Duodenal mucosa (tissue), 2 donors: ENCODE results near the gene TST.
"Not testable (repeated sequence)": the region's sequence is repeated elsewhere in the genome, so short reads cannot be mapped to it uniquely, and the experiment has no call there.

Experiments used
- H3K27ac ChIP-seq: one replicate; pipeline ENCODE4 v1.7.0; 2013; ENCODE audit warnings: low read depth, low read length
- H3K27me3 ChIP-seq, 2 donors: one replicate each; pipeline ENCODE4 v1.7.0; 2013; ENCODE audit warnings: low read length in 2 of 2, control low read depth in 1 of 2; ENCODE audit not compliant: insufficient read depth in 2 of 2, control insufficient read depth in 1 of 2
- H3K36me3 ChIP-seq, 2 donors: one replicate each; pipeline ENCODE4 v1.7.0; 2013; ENCODE audit warnings: low read length in 2 of 2, control low read depth in 1 of 2; ENCODE audit not compliant: insufficient read depth in 2 of 2, control insufficient read depth in 1 of 2
- H3K4me1 ChIP-seq, 2 donors: one replicate each; pipeline ENCODE4 v1.7.0; 2013; ENCODE audit warnings: low read length in 2 of 2, control low read depth in 1 of 2; ENCODE audit not compliant: insufficient read depth in 2 of 2, control insufficient read depth in 1 of 2
- H3K4me3 ChIP-seq, 2 donors: one replicate each; pipeline ENCODE4 v1.7.0; 2013; ENCODE audit warnings: low read length in 2 of 2, low read depth in 1 of 2
- H3K9ac ChIP-seq, 2 donors: one replicate each; pipeline ENCODE4 v1.7.0; 2013; ENCODE audit warnings: low read length in 2 of 2, low read depth in 1 of 2
- H3K9me3 ChIP-seq, 2 donors: one replicate each; pipeline ENCODE4 v1.7.0; 2013; ENCODE audit warnings: low read length in 2 of 2, control low read depth in 1 of 2; ENCODE audit not compliant: control insufficient read depth in 1 of 2

Gene TST

DNA sequence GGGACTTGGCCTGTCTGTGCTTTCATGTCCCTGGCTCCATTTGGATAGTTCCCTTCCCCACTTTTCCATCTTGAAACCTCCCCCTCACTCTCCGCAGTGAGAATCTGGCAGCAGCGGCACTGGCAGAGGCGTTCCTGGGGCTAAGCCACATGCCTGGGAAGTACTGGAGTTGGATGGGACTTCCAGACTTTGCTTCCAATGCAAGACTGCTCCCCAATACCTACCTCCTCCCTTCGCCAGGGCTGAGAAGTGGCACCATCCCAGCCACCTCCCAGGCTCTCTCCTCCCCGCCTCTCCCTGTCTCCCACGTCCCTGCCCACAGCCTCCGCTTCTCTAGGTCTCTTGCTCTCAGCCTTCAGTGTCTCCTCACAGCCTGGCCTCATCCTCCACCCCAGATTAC, 16.6 kb downstream of the TST start:
- H3K4me1 ChIP-seq = peaks cover 0 to 5% of the 10 kb centered on the region in 2 donors
- H3K27ac ChIP-seq = no peak overlapping the region
- H3K36me3 ChIP-seq = no peaks in the 10 kb centered on the region
- no peaks in the 10 kb centered on the region for H3K27me3 ChIP-seq
- H3K9me3 ChIP-seq = peaks cover 0 to 2% of the 10 kb centered on the region in 2 donors
- H3K9ac ChIP-seq = no peak overlapping the region
- H3K4me3 ChIP-seq = no peak overlapping the region

DNA sequence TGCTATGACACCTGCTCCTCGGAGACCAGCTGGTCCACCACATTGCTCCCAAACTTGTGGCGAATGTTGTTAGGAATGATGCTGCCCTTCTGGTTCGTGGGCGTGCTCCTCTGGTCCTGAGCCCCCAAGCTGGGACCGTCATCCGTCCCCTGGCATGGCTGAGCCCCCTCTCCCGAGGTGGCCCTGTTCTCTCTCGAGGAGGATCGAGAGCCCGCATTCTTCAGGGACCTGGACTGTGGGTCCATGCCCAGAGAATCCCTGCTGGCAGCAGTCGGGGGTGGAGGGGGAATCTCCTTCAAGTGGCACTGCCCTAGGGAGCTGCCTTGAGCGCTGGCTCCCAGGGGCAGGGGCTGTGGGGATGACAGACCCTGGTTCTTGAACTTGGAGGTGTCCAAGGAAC, 17.4 kb downstream of the TST start:
- no peak overlapping the region for H3K9ac ChIP-seq
- no peak overlapping the region for H3K4me3 ChIP-seq
- no peaks in the 10 kb centered on the region for H3K36me3 ChIP-seq
- peaks cover 0 to 5% of the 10 kb centered on the region in 2 donors for H3K4me1 ChIP-seq
- peaks cover 0 to 2% of the 10 kb centered on the region in 2 donors for H3K9me3 ChIP-seq
- H3K27ac ChIP-seq = no peak overlapping the region
- H3K27me3 ChIP-seq = no peaks in the 10 kb centered on the region

DNA sequence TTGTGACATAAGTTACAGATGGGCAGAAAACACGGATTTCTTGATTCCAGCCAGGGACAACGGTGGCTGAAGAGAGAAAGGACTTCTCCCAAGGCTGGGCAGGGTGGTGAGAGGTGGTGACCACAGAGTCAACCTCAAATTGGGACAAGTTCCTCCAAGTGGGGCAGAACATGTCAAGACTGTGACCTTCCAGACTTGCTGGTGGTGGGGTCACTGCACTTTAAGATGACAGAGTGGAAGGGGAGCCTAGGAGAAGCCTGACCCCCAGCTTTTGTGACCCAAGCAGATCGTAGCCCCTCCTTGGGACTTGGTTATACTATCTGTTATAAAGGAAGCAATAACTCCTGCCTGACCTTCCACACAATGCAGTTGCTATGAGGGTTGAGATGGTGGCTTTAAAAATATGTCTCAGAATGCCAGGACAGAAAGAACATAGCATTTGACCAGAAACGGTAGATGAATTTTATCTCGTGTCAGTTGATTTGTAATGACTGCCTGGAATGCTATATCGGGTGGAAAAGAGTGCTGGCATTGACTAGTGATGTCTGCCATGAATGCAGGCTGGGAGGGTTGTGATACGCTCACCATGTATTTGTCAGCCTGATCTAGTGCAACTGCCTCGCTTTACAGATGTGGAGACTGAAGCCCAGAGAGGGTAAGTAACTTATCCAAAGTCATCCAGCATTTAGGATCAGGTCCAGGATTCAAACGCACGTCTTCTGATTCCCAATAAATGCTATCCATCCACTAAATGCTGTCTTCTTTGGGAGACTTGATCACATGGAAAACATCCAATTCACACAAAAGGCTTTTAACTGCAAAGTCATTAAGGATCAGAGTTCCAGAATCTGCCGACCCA, 18.3 kb downstream of the TST start:
- peaks cover 0 to 5% of the 10 kb centered on the region in 2 donors for H3K4me1 ChIP-seq
- no peak overlapping the region for H3K27ac ChIP-seq
- no peak overlapping the region for H3K9ac ChIP-seq
- H3K4me3 ChIP-seq = no peak overlapping the region
- H3K27me3 ChIP-seq = no peaks in the 10 kb centered on the region
- no peaks in the 10 kb centered on the region for H3K36me3 ChIP-seq
- H3K9me3 ChIP-seq = peaks cover 0 to 2% of the 10 kb centered on the region in 2 donors

DNA sequence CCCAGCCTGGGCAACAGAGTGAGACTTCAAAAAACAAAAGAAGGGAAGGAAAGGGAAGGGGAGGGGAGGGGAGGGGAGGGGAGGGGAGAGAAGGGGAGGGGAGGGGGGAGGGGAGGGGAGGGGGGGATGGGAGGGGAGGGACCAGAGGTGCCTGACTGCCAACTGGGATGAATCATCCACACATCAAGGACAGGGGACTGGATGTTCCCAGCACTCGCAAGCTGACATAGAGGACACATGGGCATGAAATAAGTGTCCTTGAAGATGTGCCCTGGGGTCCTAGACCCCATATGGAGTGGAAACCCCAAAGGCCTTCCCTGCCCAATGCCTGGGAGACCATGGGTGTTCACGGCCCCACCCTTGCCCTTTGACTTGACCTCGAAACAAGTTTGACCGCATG, 19.8 kb downstream of the TST start:
- no peaks in the 10 kb centered on the region for H3K27me3 ChIP-seq
- H3K9me3 ChIP-seq = no peaks in the 10 kb centered on the region

DNA sequence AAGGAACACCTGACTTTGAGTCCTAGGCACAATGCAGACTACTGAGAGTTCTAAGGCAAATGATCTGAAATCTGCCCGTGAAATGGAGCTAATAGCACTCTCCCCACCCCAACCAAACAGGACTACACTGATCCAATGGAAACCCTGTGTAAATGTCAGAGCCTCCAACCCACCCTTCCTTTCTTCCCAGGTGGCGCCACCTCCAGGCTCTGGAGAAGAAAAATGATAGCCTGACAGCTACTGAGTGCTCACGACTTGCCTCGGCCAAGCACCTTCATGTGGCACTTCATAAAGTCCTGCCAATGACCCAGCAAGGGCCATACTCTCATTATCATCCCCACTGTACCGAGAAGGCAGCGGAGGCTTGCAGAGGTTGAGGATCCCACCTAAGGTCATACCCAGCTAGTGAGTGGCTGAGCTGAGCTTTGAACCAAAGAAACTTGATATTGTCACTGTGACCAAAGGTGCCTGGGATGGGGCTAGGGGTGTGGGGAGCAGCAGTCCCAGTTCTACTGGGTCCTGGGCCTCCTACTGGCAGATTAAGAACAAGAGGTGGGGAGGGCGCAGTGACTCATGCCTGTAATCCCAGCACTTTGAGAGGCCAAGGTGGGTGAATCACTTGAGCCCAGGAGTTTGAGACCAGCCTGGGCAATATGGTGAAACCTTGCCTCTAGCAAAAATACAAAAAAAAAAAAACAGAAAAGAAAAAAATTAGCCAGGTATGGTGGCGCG, 20.5 kb downstream of the TST start:
- H3K4me1 ChIP-seq = peaks cover 0 to 5% of the 10 kb centered on the region in 2 donors
- H3K9ac ChIP-seq = no peak overlapping the region
- H3K27ac ChIP-seq = no peak overlapping the region
- H3K27me3 ChIP-seq = no peaks in the 10 kb centered on the region
- no peaks in the 10 kb centered on the region for H3K36me3 ChIP-seq
- H3K9me3 ChIP-seq = no peaks in the 10 kb centered on the region
- no peak overlapping the region for H3K4me3 ChIP-seq

More for the DNA sequence above, 19.8 kb downstream of the TST start:
- Histone ChIP-seq H3K4me3 (no peak overlapping the region), H3K27ac (no peak overlapping the region), H3K4me1 (peaks cover 0 to 5% of the 10 kb centered on the region in 2 donors), H3K9ac (no peak overlapping the region), H3K36me3 (no peaks in the 10 kb centered on the region)

DNA sequence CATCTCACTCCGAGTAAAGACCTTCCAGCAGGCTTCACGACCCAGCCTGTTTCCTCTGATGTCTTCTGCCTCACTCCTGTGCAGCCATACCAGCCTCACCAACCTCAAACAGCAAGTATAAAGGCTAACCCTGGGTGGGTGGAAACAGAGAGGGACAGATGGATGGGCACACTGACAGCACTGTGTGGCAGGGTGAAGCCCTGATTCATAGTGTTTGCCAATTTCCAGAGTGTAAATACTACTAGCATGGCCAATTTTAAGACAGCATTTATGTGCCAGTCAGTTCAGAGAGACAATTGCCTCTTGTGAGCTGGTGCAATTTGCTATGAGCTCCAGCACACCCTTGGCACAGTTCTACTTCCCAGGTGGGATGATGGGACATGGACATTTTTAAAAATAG, 21.5 kb downstream of the TST start:
- no peaks in the 10 kb centered on the region for H3K27me3 ChIP-seq
- H3K9ac ChIP-seq = no peak overlapping the region
- H3K4me1 ChIP-seq = peaks cover 0 to 5% of the 10 kb centered on the region in 2 donors
- no peaks in the 10 kb centered on the region for H3K9me3 ChIP-seq
- no peak overlapping the region for H3K27ac ChIP-seq
- H3K36me3 ChIP-seq = no peaks in the 10 kb centered on the region
- H3K4me3 ChIP-seq = no peak overlapping the region

DNA sequence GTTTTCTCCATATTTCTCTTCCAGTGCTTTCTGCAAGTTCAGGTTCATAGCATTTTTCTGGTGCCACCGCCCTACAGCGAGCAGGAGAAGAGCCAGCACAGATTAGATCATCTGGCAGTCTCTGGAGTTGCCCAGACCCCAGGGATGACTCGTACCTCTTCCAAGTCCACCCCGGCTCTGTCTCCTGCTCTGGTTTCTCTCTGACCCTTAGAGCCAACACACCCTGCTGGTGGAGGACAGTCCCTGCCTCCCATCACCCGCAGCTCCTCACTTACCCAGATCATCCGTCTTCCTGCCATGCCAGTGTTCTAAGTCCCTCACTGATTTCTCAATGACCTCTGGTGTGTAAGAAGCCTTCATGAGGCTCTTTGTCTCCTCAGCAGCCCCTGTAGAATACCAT, 28.0 kb downstream of the TST start:
- Histone ChIP-seq H3K27ac (no peak overlapping the region), H3K36me3 (no peaks in the 10 kb centered on the region), H3K9ac (no peak overlapping the region), H3K4me3 (no peak overlapping the region), H3K9me3 (peaks cover under 1 to 4% of the 10 kb centered on the region in 2 donors), H3K27me3 (peaks cover 7 to 19% of the 10 kb centered on the region in 2 donors), H3K4me1 (no peaks in the 10 kb centered on the region)

DNA sequence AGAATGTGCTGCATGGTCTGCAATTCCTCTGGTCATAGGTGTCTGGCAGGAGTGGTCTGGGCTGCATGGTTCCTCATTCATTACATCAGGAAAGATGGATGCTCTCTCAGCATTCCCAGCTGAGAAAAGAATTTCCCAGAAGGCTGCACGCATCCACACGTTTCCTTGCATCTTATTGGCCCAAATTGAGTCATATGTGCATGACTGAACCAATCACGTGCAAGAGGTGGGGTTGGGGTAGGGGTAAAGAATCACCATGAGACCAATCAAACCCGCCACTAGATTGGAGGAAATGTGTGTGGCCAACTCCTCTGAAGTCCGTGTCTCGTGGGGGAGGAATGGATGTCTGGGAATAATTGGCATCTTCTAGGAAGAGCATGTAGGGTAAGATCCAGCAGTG, 28.8 kb downstream of the TST start:
- Histone ChIP-seq H3K27me3 (peaks cover 7 to 19% of the 10 kb centered on the region in 2 donors), H3K4me3 (no peak overlapping the region), H3K9me3 (peaks cover 6 to 11% of the 10 kb centered on the region in 2 donors), H3K27ac (no peak overlapping the region), H3K4me1 (no peaks in the 10 kb centered on the region), H3K9ac (no peak overlapping the region), H3K36me3 (no peaks in the 10 kb centered on the region)

DNA sequence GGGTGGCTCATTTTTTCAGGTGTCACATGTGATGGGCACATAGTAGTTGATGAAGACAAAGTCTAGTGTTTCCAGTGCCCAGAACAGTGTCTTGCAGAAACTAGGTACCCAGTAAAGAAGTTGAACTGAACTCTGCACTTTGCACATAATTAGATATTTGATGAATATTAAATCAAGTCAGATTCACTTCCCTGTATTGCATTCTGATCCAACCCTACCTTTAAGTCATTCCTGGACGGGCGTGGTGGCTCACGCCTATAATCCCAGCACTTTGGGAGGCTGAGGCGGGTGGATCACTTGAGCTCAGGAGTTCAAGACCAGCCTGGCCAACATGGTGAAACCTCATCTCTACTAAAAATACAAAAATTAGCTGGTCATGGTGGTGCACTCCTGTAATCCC, 30.2 kb downstream of the TST start:
- Histone ChIP-seq H3K9me3 (peaks cover 6 to 11% of the 10 kb centered on the region in 2 donors), H3K27me3 (peaks cover 7 to 19% of the 10 kb centered on the region in 2 donors)
- H3K4me1 ChIP-seq, H3K27ac ChIP-seq, H3K36me3 ChIP-seq, H3K4me3 ChIP-seq, H3K9ac ChIP-seq: not testable (repeated sequence)

DNA sequence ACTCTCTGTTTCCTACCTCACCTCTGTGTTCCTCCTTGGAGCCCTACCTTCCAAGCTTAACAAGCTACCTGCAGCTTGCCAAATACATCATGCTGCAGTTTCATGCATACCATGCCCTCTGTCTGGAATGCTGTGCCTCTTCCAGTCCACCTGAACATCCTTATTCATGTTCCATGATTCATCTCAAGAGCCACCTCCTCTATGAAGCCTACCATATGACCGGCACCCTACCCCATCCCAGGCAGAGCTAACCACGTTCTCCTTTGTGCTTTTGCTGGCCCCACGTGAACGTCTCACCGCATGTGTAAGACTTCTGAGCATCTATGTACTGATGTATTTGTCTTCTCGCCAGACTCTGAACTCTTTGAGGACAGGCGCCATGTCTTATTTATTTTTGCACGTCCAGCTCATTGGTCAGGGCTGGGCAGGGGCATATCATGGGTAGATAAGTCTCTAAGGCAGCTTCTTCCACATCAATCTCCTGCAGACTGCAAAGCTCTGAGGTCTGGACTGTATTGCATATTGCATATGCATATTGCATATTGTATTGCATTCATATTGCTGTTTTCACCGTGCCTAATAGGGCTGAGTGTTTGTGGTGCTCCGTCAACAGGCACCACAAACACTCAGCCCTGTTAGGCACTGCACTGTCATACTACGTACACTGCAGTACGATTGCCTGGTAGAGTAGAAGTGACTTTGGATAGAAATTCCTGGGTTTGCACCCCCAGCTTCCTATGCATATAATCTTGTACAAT, 31.0 kb downstream of the TST start:
- Histone ChIP-seq H3K4me3 (no peak overlapping the region), H3K27ac (no peak overlapping the region), H3K9me3 (peaks cover 6 to 11% of the 10 kb centered on the region in 2 donors), H3K27me3 (peaks cover 7 to 19% of the 10 kb centered on the region in 2 donors), H3K9ac (no peak overlapping the region), H3K36me3 (no peaks in the 10 kb centered on the region), H3K4me1 (no peaks in the 10 kb centered on the region)
